Mucosa of gallbladder (tissue), 1 donor: ENCODE results near the gene SUPT4H1. TPM values are rescaled to one million over a fixed set of nuclear protein-coding genes. Genes with fewer than 3 reads are reported as not detected.

ENCODE experiments used
- DNase-seq: peaks from one replicate; pipeline ENCODE4 v3.0.0-alpha.2; 2020; ENCODE audit warnings: low spot score
- total RNA-seq: library from RNA; stranded (reverse); gene quantifications from one replicate; pipeline ENCODE4 v1.2.1, GENCODE V29; 2021
- donor health status: DM: no; HTN: no; CAD: no.

Gene SUPT4H1
- total RNA-seq, 1 donor from 2014 or later = 72.4 TPM

- peak; percentile 34 for DNase-seq
These were observed 22.8 kb downstream of the SUPT4H1 start for GRCh38 chr17:58329035-58329809.

- no peak for DNase-seq
These were observed 23.6 kb downstream of the SUPT4H1 start, which contains the start of gene TSPOAP1 for GRCh38 chr17:58328195-58329034. TSPOAP1 (minus strand) TSS chr17:58328795; CDS start chr17:58327920, 875 bp downstream.

- DNase-seq = no peak
These were observed 24.4 kb downstream of the SUPT4H1 start for GRCh38 chr17:58327363-58328194.

GRCh38 chr17:58326609-58327362, 25.2 kb downstream of the SUPT4H1 start:
- no peak for DNase-seq

- DNase-seq = no peak
These were observed 26.0 kb downstream of the SUPT4H1 start for GRCh38 chr17:58325976-58326468.

GRCh38 chr17:58325289-58325726, 26.7 kb downstream of the SUPT4H1 start:
- DNase-seq = no peak

- DNase-seq = no peak
These were observed 27.4 kb downstream of the SUPT4H1 start for GRCh38 chr17:58324409-58325288.

GRCh38 chr17:58324056-58324408, 28.0 kb downstream of the SUPT4H1 start:
- no peak for DNase-seq

- DNase-seq = no peak
These were observed 28.5 kb downstream of the SUPT4H1 start for GRCh38 chr17:58323366-58324055.

GRCh38 chr17:58322581-58323185, 29.3 kb downstream of the SUPT4H1 start:
- no peak for DNase-seq

- DNase-seq = no peak
These were observed 30.2 kb downstream of the SUPT4H1 start for GRCh38 chr17:58321571-58322525.

- DNase-seq = no peak
These were observed 31.3 kb downstream of the SUPT4H1 start for GRCh38 chr17:58320570-58321323.

GRCh38 chr17:58320163-58320558, 31.8 kb downstream of the SUPT4H1 start:
- DNase-seq = no peak

- DNase-seq = no peak
These were observed 32.5 kb downstream of the SUPT4H1 start for GRCh38 chr17:58319173-58320162.

GRCh38 chr17:58318627-58319172, 33.3 kb downstream of the SUPT4H1 start:
- no peak for DNase-seq
